Calu3 (cell line): ENCODE data around the gene PEX6. TPM values are rescaled to one million over a fixed set of nuclear protein-coding genes. Genes with fewer than 3 reads are reported as not detected.

Experiments used
- BruUV-seq: library from RNA; stranded (reverse); fragments of 400-500 nt; replicated peaks from 2 replicates; lab custom pipeline; 2021; lab: Mats Ljungman, UMichigan
- CTCF ChIA-PET: fragments of 300-600 bp; sonication (Branson Sonifier 250); formaldehyde crosslinking; loops from one replicate; lab custom pipeline; 2022; ENCODE audit warnings: antibody characterized with exemption; lab: Charles Lee
- DNase-seq: peaks from one replicate; pipeline ENCODE4 v3.0.0; 2022
- H3K27ac Mint-ChIP-seq: one replicate; pipeline ENCODE4 v1.8.0; 2022; ENCODE audit warnings: mixed read lengths; ENCODE audit not compliant: unreplicated experiment
- H3K27me3 Mint-ChIP-seq: one replicate; pipeline ENCODE4 v1.8.0; 2022; ENCODE audit warnings: mixed read lengths; ENCODE audit not compliant: unreplicated experiment
- H3K36me3 Mint-ChIP-seq: one replicate; pipeline ENCODE4 v1.8.0; 2022; ENCODE audit warnings: mild to moderate bottlenecking, moderate library complexity, mixed read lengths; ENCODE audit not compliant: insufficient read depth, unreplicated experiment
- H3K4me1 Mint-ChIP-seq: one replicate; pipeline ENCODE4 v1.8.0; 2022; ENCODE audit warnings: mild to moderate bottlenecking, low read depth, mixed read lengths; ENCODE audit not compliant: unreplicated experiment
- H3K4me3 Mint-ChIP-seq: one replicate; pipeline ENCODE4 v1.8.0; 2022; ENCODE audit warnings: mild to moderate bottlenecking, low read depth, moderate library complexity, mixed read lengths; ENCODE audit not compliant: unreplicated experiment
- H3K9me3 Mint-ChIP-seq: one replicate; pipeline ENCODE4 v1.8.0; 2022; ENCODE audit warnings: low read depth, mixed read lengths; ENCODE audit not compliant: unreplicated experiment
- intact Hi-C: fragments of 100-400 bp; cut with micrococcal nuclease; formaldehyde crosslinking; loops from one replicate; pipeline ENCODE4 v1.10.0; 2022; ENCODE audit not compliant: unreplicated experiment
- total RNA-seq: library from RNA; stranded (reverse); gene quantifications from 2 replicates; pipeline ENCODE4 v1.2.3, GENCODE V29; 2022
- TF ChIP-seq, protein P1 (sequence below): fragments of 200-600 bp; IDR thresholded peaks from one replicate; pipeline ENCODE4 v1.8.0; 2022; ENCODE audit warnings: antibody characterized with exemption; ENCODE audit not compliant: unreplicated experiment

Gene PEX6
- total RNA-seq, 1 experiment from 2014 or later: 27.8 TPM

DNA sequence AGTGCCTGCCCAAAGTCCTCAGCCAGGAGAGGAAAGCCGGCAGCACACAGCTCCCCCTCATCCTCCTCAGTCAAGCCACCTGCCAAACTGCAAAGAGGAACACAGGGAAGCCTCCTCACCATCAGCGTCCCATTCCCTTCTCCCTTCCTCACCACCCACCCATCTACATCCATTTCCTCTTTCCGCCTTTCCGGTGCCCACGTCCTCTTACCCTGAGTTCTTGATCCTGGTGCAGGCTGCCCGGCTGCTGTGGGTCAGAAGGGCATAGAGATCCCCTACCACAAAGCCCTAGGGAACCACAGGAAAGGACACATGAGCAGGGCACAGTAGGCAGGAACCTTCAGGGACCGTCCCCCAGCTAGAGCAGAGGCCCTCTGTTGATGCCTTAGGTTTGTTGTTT lies 12.4 kb downstream of the PEX6 start:
- peaks cover 28% of the 10 kb centered on the region for H3K36me3 Mint-ChIP-seq
- intact Hi-C loops: no loop called here
- TF ChIP-seq, protein P1, sequence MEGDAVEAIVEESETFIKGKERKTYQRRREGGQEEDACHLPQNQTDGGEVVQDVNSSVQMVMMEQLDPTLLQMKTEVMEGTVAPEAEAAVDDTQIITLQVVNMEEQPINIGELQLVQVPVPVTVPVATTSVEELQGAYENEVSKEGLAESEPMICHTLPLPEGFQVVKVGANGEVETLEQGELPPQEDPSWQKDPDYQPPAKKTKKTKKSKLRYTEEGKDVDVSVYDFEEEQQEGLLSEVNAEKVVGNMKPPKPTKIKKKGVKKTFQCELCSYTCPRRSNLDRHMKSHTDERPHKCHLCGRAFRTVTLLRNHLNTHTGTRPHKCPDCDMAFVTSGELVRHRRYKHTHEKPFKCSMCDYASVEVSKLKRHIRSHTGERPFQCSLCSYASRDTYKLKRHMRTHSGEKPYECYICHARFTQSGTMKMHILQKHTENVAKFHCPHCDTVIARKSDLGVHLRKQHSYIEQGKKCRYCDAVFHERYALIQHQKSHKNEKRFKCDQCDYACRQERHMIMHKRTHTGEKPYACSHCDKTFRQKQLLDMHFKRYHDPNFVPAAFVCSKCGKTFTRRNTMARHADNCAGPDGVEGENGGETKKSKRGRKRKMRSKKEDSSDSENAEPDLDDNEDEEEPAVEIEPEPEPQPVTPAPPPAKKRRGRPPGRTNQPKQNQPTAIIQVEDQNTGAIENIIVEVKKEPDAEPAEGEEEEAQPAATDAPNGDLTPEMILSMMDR: no peak
- no peaks in the 10 kb centered on the region for H3K9me3 Mint-ChIP-seq
- H3K4me1 Mint-ChIP-seq: peaks cover 16% of the 10 kb centered on the region
- H3K4me3 Mint-ChIP-seq: no peak overlapping the region
- H3K27ac Mint-ChIP-seq: no peak overlapping the region
- no peak for DNase-seq
- no peaks in the 10 kb centered on the region for H3K27me3 Mint-ChIP-seq
- CTCF ChIA-PET: interaction anchor here (0.8 kb wide), 1 partner anchor 18 kb away, joined by 3 read pairs; the partner anchor contains the start of gene PPP2R5D
- no TSS peak for BruUV-seq

DNA sequence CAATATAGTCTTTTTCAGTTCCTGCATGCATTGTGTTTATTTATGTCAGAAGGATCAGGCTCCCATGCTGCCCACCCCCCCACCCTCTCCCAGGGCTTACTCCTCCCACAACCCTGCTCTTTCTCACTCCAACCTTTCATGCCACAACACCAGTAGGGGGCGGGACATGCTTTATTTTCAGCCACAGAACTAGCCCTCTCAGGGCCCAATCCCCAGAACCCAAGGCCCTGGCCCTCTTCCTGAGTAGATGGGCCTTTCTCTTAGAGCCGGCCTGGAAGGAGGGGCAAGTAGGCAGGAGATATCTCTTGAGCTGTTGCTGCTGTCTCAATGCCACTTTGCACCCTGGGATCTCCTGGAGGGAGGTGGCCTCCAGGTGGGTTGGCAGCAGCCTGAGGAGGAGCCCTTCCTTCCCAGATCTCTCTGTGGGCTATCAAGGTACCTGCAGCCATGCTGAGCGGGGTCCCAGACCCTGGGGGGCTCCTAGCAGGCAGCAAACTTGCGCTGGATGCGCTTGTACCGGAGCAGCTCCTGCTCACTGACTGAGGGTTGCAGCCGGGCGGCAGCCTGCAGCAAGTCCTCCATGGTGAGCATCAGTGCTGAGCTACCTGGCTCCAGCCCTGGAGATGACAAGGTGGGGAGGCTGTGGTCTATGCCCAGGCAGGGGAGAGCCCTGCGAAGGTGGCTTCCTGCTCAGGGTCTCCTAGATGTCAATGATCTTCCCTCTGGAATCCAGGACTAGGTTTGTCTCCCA lies 15.0 kb downstream of the PEX6 start:
- H3K4me1 Mint-ChIP-seq: peaks cover 23% of the 10 kb centered on the region
- H3K9me3 Mint-ChIP-seq: no peaks in the 10 kb centered on the region
- CTCF ChIA-PET: interaction anchor here (0.6 to 1.0 kb wide), 3 partner anchors 9 to 417 kb away, joined by 4 to 6 read pairs (median 4); no protein-coding TSS in a partner anchor
- H3K36me3 Mint-ChIP-seq: peaks cover 44% of the 10 kb centered on the region
- H3K27me3 Mint-ChIP-seq: peaks cover 18% of the 10 kb centered on the region
- TSS peak; percentile 29 for BruUV-seq
- no peak overlapping the region for H3K27ac Mint-ChIP-seq
- intact Hi-C loops: loop anchor here (5.0 kb wide), 1 partner anchor 178 kb away; no protein-coding TSS in a partner anchor
- DNase-seq: peak; percentile 62
- TF ChIP-seq, protein P1: no peak
- no peak overlapping the region for H3K4me3 Mint-ChIP-seq

DNA sequence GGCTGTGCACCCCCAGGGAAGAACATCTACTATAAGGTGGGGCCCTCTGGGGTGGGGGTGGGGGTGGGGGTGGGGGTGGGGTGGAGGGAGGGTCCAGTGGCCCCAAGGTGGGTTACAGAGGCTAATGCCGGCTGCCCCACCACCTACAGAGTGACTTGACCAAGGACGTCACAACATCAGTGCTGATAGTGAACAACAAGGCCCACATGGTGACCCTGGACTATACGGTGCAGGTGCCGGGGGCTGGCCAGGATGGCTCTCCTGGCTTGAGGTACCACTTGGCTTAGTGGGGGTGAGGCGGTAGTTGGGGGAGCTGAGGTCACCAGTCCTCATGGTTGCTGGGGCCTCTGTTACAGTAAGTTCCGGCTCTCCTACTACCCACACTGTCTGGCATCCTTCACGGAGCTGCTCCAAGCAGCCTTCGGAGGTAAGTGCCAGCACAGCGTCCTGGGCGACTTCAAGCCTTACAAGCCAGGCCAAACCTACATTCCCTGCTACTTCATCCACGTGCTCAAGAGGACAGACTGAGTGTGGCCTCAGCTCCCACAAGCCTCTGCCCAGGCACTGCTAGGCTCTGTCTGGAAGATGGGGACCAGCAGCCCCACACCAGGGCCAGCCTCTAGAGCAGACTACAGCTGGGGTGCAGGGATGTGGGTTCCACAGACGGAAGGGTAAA lies 15.7 kb downstream of the PEX6 start:
- Mint-ChIP-seq H3K27me3 (peaks cover 22% of the 10 kb centered on the region), H3K9me3 (no peaks in the 10 kb centered on the region), H3K36me3 (peaks cover 39% of the 10 kb centered on the region), H3K4me3 (no peak overlapping the region), H3K4me1 (peaks cover 25% of the 10 kb centered on the region), H3K27ac (no peak overlapping the region)
- no TSS peak for BruUV-seq
- TF ChIP-seq, protein P1: no peak
- CTCF ChIA-PET: no interaction called here
- intact Hi-C loops: loop anchor here (5.0 kb wide), 1 partner anchor 179 kb away; no protein-coding TSS in a partner anchor
- no peak for DNase-seq

DNA sequence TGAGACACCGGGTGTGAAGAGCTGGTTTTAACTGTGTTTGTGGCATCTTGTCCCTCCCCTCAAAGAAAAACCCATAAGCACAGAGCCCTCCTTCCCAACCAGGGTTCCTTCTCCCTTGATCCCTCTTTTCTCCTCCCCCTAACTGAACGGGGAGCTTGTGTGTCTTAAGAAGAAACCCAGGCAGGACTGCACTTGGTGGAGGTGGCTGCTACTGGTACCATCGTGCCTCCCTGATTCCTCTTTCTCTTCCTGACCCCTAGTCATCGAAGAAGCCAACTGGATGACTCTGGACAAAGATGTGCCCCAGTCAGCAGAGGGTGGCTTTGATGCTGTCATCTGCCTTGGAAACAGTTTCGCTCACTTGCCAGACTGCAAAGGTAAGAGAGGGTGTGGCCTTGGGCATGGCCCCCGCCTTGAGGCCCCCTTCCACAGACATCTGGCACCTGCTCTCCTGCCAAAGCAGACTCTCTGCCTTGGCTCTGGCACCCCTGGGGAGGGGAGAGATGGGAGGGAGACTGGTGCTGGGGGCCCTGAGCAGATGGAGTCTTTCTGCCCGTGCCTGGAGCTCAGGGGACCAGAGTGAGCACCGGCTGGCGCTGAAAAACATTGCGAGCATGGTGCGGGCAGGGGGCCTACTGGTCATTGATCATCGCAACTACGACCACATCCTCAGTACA lies 16.3 kb downstream of the PEX6 start:
- Mint-ChIP-seq H3K4me1 (peaks cover 25% of the 10 kb centered on the region), H3K36me3 (peaks cover 34% of the 10 kb centered on the region), H3K4me3 (no peak overlapping the region), H3K27ac (no peak overlapping the region), H3K9me3 (no peaks in the 10 kb centered on the region), H3K27me3 (peaks cover 22% of the 10 kb centered on the region)
- no TSS peak for BruUV-seq
- DNase-seq: no peak
- TF ChIP-seq, protein P1: no peak
- intact Hi-C loops: loop anchor here (5.0 kb wide), 1 partner anchor 180 kb away; no protein-coding TSS in a partner anchor
- CTCF ChIA-PET: no interaction called here
